C4-2B (cell line): Measurements from ENCODE around the gene PTPRU.

Experiments used
- CTCF ChIP-seq: fragments of 450-650 bp; conservative IDR thresholded peaks from 2 replicates; pipeline ENCODE4 v1.5.1; 2017; ENCODE audit warnings: mild to moderate bottlenecking
- ZFX ChIP-seq: fragments of 450-650 bp; IDR thresholded peaks from 2 replicates; pipeline ENCODE4 v1.6.1; 2017

DNA sequence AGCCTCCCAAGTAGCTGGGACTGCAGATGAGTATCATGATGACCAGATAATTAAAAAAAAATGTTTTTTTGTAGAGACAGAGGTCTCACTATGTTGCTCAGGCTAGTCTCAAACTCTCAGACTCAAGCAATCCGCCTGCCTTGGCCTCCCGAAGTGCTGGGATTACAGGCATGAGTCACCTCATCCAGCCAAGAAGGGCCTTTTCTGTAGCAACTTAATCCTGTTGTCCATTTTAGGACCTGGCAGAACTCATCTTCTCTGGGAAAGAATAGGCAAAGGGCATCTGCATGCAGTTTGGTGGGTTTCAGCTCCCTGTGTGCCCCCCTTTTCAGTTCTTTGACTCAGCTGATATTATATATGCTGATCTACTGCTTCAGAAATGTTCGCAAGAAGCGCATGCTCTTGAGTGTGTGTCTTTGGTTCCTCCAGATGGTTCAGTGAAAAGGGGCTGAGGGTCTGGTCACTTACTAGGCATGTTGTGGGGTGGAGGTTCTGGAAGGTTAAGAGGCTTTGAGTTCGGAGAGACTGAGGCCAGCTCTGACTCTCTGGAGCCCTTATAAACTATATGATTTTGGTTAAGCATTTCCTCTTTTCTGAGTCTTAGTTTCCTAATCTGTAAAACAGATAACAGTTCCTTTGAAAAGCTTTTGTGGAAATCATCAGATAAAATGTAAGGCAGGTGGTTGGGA is 35.3 kb upstream of the PTPRU start:
- TF ChIP-seq CTCF = no peak
- TF ChIP-seq ZFX = no peak
